HG03064 (cell line): ENCODE data around the gene MRRF.
"Not testable (repeated sequence)": the region's sequence is repeated elsewhere in the genome, so short reads cannot be mapped to it uniquely, and the experiment has no call there.

Experiments used
- ATAC-seq: cut with Tn5 transposase; IDR thresholded peaks from one replicate; pipeline ENCODE4 v1.9.1; 2021; ENCODE audit warnings: low read depth; ENCODE audit not compliant: unreplicated experiment

The MRRF gene

GRCh38 chr9:122349201-122349600 lies 84.5 kb downstream of the MRRF start:
- ATAC-seq = no peak

GRCh38 chr9:122350577-122351355 lies 86.1 kb downstream of the MRRF start:
- peak; percentile 62 for ATAC-seq

GRCh38 chr9:122354536-122355199 lies 90.0 kb downstream of the MRRF start:
- ATAC-seq = no peak

GRCh38 chr9:122355336-122355875 lies 90.7 kb downstream of the MRRF start:
- no peak for ATAC-seq

- no peak for ATAC-seq
Observed at GRCh38 chr9:122356627-122357026, 91.9 kb downstream of the MRRF start.

- ATAC-seq = no peak
Observed at GRCh38 chr9:122360891-122361290, 96.2 kb downstream of the MRRF start.

GRCh38 chr9:122363131-122363530 lies 98.4 kb downstream of the MRRF start:
- not testable (repeated sequence) for ATAC-seq

GRCh38 chr9:122364117-122364782 lies 99.6 kb downstream of the MRRF start:
- ATAC-seq = no peak

- ATAC-seq = no peak
Observed at GRCh38 chr9:122364783-122365150, 100.1 kb downstream of the MRRF start.

GRCh38 chr9:122366074-122366660 lies 101.5 kb downstream of the MRRF start:
- ATAC-seq = no peak

- ATAC-seq = peak; percentile 41
Observed at GRCh38 chr9:122367065-122367464, 102.4 kb downstream of the MRRF start.

- no peak for ATAC-seq
Observed at GRCh38 chr9:122367774-122368460, 103.2 kb downstream of the MRRF start.

GRCh38 chr9:122368642-122369041 lies 104.0 kb downstream of the MRRF start:
- no peak for ATAC-seq

- ATAC-seq = no peak
Observed at GRCh38 chr9:122370303-122370702, 105.6 kb downstream of the MRRF start.

GRCh38 chr9:122370869-122371755 lies 106.4 kb downstream of the MRRF start, which contains the start of gene PTGS1:
TSS of gene PTGS1 (plus strand) at chr9:122371024. CDS start at chr9:122371085, 61 bp downstream.
- no peak for ATAC-seq

GRCh38 chr9:122371846-122372245 lies 107.2 kb downstream of the MRRF start:
- no peak for ATAC-seq

GRCh38 chr9:122372856-122373845 lies 108.5 kb downstream of the MRRF start:
- no peak for ATAC-seq

GRCh38 chr9:122374885-122375420 lies 110.3 kb downstream of the MRRF start:
- ATAC-seq = no peak
